ENCODE measurements around the gene ELK4.

DNA sequence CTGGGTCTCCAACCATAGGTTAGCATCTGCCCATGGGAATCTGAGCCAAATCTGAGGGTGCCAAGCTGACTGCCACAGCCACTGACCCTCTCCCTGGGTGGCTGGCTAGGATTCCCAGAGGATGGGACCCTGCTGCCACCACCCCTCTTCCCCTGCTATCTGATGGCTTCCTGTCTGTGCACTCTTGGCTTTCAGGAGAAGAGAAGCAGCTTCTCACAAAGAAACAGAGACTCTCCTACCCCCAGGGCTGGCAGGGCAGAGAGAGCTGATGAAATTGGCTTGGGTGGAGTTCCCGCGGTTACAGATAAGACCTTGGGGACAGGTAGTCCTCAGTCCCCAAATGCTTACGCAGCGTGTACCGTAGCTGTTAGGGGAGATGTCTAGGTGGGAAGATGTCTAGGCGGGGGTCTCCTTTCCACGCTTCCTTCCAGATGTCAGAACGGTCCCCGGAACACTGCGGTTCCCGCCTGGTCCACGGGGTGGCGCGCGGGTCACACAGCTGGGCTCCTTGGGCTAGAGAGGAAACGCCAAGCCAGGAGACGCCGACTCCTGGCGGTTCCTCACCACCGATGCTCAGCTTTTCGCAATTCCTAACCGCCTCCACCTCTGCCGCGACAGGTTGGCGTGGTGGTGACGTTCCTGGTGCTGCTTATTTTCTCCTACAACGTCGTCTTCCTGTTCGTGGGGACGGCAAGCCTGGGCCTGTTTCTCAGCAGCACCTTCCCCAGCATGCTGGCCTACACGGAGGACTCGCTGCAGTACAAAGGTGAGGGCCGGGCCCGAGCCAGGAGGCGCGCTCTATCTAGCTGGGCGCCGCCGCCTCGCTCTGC lies 40.1 kb downstream of the ELK4 start:
- TF ChIP-seq REST (IDR thresholded peaks at IDR 0.05; ENCODE audit: low read depth): no peak
- TF ChIP-seq EGR1 (IDR thresholded peaks at IDR 0.05): no peak
- peak; percentile 97 for TF ChIP-seq RAD21 (IDR thresholded peaks at IDR 0.05; ENCODE audit: low read depth)

All from Ishikawa (cell line).